ENCODE results near the gene CARD9.
A peak's percentile ranks its signal among the peaks of the same experiment; 100 is the strongest.

Gene CARD9

DNA sequence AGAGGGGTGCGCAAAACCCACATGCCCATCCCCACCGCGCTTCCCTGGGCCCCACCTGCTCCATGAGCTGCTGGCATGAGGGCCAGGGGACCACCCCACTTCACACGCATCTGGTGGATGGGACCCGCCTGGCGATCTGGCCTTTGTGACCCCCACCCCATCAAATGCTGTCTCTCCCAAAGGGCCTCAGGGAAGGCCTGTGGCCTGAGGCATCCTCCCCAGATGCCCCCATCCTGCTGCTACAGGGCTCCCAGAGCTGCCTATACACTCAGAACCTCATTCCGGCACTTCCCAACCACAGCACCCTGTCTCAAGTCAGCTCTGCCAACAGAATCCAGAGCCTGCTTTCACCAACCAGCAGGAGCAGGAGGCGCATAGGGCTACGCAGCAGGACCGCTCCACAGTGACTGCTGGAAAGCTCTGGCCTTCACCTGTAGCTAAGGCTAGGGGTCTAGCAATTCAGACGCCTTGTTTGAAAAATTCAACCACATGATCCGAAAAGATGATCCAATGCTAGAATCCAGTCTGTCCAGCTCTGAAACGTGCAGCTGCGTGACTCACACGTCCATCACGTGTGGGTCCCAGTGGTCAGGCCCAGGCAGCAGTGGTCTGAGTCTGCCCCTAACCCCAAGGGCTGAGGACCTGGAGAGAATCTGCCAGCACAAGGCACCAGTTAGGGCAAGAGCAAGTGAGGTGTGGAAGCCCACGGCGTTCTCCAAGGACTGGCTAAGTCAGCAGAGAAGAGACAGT is 27.9 kb upstream of the CARD9 start:
- no peak for DNase-seq

DNA sequence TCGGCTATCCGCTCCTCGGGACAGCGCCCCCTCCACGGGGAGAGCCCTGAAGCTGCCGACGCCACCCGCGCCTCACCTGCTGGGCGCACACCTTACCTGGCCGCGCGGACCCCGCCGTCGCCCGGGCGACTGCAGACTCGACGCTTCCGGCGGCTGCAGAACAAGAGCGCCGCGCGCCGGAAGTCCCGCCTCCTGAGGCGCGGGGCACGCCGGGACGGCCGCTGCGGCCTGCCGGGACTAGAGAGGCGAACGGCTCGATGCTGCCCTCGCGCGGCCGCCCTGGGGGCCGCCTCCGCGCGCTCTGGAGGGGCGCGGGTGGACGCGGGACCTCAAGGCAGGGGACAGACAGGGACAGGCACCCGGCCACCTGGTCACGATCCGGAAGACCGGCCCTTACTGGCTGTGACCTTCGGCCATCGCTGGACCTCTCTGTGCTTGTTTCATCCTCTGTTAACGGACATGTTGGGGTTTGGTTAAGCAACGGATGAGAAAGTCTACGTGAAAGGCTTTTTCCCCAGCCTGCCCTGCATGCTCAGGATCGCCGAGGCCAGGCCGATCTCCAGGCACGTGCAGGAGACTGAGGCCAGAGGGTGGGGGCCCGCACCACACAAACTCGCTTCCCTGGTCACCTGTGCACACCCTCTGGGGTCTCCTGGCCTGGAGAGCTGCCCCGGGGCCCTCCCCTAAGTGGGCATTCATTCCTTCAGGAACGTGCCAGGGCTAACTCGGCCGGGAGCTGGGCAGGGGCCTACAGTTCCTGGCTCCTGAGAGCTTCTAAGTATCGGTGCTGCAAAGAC is 26.8 kb upstream of the CARD9 start, which contains the start of gene SNAPC4:
TSS of gene SNAPC4 (minus strand) at position 133 of the 797 bp plus-strand sequence. CDS start 1,742 bp downstream, outside the sequence.
- DNase-seq = peak; percentile 89

DNA sequence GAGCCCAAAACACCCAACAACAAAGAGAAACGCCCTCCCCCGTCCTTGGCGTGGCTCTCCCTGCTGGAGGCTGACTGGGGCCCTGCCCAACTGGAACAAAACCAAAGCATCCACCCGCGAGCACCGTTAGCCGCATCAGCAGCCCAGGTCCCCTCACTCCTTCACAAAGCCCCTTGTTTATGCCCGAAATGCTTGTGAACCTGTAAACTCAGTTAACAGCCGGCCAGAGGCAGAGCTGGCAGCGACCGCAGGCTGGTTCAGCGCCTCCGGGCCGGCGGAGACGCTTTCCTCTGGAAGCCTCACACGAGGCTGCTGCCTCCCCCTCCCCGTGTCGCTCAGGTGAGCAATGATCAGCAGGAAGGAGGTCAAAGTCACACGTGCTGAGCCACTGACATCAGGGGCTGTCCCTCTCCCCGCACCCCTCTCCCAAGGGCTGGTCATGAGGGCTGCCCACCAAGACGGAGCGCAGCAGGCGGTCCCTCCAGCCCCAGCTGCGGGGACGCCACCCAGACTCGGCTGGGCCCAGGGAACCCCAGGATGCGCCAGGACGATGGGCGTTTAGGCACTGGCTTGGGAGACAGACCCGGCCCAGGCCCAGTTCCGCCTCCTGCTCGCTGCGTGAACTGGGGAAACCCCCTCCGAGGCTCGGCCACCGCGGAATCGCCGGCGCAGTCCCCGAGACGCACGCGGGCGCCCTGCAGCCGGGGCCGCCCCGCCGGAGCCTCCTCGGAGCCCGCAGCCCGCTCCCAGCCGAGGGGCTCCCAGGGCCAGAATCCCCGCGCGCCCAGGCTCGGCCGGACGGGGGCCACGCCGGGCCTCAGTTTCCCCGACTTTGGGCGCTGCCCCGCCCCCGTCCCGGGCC is 25.9 kb upstream of the CARD9 start:
- peak; percentile 45 for DNase-seq

DNA sequence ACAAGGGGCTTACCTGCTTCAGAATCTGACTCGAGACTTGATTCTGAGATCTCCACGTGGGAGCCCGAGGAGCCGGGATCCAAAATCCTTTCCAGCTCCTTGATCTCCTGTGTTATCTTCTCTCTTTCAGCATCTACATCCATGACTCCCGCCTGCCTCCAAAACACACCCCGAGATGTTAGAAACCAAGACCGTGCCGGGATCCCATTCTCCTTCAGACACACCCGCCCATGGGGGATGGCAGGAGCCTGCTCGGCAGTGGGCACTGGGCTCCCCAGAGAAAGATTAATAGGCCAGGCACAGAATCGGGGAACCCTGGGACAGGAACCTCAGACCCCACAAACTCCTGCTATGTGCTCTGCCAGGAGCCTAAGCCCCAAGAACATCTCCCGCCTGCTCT is 24.8 kb upstream of the CARD9 start:
- DNase-seq = no peak

DNA sequence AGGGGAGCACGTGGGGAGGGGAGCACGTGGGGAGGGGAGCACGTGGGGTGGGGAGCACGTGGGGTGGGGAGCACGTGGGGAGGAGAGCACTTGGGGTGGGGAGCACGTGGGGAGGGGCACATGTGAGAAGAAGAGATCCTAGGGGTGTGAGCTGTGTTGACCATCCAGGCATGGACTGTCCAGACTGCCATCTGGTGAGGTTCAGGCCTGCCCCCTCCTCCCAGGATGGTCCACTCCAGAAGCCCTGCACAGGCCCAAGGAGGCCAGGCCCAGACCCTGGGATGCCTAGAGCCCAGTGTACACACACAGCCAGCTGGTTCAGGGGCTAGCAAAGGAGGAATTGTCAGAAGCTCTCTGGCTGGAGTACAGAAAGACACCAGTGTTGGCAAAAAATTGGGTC is 24.2 kb upstream of the CARD9 start:
- no peak for DNase-seq

DNA sequence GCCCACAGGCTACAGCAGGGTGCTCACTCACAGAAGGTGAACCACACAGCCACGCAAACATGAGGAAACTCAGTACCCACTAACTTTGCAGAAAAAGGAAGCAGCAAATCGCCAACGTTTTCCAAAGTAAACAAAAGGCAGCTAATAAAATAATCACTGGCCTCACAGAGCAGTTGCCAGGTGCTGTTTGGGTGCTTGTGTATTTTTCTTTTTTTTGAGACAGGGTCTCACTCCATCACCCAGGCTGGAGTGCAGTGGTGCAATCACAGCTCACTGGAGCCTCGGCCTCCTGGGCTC is 22.7 kb upstream of the CARD9 start:
- no peak for DNase-seq

DNA sequence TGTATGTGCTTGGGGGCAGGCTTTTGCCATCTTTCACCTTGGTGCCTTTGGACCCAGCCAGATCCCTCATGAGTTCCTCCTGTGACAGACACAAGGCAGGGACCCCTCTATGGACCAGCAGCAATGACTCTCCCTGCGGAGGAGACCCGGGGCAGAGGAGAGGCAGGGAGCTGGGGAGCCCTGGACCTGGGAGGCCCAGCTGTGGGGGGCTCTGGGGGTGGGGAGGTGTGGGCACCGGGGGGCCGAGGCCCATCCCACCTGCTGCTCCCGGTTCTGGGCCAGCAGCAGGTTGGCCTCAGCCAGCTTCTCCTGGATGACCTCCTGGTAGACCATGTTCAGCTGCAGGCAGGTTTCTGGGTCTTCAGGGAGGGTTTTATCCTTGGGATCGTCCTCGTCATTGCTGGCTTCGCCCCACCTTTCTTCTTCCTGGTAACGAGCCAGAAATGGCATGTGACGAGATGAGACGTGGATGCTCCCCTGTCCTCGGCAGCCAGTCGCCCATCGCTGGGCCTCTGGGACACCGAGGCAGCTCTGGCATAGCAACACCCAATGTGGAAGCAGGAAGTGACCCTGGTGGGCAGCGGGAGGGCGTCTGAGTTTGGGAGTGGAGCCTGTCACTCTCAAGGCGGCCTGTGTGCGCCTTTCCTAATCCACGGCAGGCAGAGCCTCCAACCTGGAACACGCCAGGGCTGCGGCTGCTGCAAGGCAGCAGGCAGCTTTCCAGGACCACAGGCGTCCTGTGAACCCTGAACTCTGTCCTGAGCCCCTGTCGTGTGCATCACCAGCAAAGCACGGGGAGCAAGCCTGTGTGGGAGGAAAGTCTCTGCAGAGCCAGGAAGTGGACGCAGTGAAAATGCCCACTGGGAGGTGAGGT is 22.1 kb upstream of the CARD9 start:
- DNase-seq = no peak

DNA sequence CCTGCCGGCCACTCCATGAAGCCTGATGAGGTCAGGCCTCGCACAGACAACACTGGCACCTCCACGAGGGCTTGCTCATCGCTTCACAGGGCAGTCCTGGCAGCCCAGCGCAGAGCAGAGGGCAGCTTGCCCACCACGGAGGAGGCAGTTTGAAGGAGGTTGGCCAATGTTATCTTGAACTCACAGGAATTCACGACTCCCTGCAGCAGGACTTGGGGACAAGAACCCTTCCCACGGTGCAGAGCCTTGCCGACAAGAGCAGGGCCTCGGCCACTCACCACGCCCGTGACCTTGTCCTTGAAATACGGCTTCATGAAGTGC is 21.5 kb upstream of the CARD9 start:
- DNase-seq = no peak

DNA sequence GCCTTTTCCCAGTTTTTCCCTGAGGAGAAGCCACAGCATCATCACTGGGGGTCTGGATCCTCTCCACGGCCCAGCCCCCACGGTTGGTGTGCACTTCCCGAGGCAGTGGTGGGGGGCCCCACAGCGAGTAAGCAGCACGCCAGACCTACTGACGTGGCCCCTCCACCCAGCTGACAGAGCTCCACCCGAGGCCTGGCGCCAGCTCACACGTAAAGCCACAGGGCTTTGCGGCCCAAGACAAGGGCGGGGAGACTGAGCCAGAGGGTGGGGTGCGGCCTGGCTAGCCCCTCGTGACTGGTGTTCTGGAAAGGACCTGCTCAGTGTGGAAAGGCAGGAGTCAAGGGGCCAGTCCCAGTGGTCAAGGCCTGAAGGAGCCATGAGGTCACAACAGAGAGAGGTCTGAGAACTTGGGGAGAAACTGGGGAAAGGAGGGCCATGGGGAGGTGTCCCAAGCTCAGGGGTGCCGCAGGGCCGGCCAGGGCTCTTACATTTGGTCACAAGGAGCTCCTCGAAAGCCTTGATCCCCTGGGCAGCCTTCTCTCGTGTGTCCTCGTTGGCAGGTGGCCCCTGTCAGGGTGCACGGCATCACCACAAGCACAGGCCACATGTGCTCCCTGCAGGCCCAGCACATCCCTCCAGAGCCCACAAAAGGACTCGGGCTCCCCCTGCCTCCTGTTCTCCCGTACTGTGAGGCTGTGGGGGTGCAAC is 21.0 kb upstream of the CARD9 start:
- DNase-seq = no peak

DNA sequence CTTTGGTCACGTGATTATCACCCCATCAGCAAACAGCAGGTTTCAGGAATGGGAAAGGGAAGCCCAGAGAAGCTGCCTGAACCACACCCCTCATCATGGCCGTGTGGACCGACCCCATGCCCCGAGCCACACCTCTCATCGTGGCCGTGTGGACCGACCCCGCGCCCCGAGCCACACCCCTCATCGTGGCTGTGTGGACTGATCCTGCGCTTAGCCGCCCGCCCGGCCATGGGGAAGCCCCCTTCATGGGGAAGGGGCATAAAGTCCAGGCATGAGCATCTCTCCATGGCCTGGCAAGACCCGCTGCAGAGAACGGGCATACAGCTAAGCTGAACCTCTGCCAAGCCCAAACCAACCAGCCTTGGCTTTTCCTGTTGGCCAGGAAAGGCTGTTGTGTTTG is 20.1 kb upstream of the CARD9 start:
- DNase-seq = no peak

DNA sequence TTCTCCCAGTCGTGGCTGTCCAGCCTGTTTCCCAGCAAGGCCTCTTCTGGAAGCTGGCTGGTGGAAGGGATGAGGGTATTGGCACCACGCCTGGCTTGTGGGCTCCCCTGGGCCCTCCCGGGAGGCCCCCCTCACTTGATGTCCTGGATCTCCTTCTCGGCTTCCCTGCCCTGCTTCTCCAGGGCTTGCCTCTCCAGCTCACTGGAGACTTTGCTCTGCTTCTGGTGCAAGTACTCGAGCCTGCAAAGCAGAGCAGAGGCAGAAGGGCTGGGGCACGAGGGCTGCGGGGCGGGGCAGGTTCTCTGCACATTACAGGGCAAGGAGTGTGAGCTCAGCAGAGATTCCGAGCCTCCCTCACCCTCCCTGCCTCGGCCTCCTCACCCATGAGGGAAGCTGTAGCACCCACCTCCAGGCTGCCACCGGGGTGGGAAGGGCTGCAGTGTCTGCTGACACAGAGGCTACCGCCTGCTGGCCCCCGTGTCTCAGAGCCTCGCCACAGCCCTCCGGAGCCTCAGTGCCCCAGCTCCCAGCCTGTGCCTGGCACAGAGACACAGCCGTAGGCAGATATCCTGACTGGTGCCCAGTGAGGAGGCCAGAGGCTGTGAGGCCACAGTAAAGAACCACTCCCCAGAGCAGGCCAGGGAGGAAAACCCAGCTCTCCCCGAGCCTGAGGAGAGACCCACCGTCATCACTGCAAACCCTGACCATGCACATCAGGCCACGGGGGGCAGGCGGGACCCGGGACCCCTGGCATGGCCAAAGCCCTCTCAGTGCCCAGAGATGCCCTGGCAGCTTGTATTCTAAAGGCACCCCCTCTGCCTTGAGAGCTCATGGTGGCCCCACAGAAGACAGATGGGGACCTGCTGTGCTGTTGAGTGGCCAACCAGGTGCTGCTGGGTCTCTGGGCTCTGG is 19.3 kb upstream of the CARD9 start:
- DNase-seq = no peak

DNA sequence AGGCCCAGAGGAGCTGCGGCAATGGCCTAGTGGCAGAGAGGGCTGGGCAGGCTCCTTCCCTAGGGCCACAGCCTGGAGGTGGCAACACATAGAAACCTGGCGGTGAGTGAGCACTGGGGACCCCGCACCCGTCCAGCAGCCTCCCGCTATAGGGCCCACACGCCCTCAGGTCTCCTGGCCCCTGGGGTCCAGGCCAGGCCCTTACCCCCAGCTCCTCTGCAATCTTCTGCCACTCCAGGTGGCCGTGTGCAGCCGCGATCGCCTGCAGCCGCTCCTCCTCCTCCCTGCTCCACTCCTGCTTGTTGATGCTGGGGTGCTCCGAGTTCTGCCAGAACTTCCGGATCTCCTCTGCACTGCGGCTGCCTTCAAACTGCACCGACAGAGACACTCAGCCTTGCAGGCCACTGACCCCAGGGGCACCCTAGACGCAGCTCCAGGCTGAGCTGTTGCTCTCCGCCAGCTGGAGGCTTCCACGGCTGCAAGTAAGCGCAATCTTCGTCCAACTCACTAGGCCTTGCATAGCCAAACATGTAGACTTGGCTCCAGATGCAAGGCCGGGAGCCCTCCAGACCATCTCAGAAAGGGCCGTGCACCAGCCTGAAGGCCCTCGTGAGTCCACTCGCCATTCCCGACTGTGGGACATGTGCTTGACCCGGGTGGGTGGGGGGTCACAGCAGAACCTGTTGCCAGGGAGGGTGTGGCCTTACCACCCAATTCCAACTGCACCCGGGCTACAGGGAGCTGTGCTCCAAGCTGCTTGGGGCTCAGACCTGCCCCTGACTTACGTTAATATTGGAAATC is 18.5 kb upstream of the CARD9 start:
- no peak for DNase-seq

DNA sequence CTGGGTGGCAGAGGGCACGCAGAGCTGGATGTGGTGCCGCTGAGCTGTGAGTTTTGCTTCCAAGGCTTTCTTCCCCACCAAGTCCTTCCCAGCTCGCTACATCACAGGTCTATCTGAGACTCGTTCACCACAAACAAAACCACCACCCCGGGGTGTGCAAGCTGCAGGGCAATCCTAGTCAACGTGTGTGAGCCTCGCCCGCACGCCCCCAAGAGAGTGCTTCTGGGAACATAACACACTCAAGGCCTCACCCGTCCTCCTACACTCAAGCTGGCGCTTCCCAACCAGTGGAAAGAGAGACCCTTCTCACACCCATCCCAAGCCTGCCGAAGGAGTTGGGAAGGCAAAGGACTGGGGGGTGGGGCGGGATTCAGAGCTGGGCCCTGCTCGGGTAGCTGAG is 15.9 kb upstream of the CARD9 start:
- DNase-seq = no peak

DNA sequence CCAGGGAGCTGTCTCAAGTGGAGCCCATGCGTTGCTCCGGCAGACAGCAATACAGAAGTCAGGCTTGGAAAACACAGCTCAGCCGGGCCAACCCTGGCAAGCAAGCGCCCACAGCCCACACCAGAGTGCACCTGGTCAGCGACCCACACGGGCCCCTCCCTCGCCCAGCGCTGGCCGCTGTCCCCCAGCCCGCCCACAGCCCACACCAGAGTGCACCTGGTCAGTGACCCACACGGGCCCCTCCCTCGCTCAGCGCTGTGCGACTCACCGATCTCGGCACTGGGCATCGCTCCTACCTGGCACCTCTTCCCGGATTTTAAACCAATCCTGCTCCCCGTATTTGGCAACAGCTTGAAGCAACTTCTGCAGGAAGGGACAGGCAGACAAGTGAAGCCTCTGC is 13.7 kb upstream of the CARD9 start:
- DNase-seq = no peak

DNA sequence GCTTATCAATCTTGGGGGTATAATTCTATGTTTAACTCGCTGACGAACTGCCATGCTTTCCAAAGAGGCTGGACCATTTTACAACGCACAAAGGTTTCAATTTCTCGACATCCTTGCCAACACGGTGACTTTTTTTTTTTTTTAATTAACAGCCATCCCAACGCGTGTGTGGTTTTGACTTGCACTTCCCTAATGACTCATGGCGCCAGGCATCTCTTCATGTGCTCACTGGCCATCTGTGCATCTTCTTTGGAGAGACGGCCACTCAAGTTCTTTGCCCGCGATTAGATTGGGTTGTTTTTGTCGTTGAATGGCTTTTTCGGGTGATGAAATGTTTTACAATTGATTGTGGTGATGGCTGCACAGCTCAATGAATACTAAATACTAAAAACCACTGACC is 12.5 kb upstream of the CARD9 start:
- no peak for DNase-seq

DNA sequence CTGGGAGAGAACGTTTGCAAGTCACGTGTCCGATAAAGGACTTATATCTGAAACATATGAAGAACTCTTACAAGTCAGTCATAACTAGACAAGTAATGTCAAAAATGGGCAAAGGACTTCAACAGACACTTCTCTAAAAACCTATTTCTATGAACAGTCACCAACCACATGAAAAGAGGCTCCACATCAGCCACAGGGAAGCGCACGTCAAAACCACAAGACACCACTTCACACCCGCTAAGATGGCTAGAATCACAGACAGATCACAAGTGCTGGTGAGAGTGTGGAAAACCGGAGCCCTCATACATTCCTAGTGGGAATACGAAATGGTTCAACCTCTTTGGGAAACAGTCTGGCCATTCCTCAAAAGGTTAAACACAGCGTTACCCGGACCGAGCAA is 11.5 kb upstream of the CARD9 start:
- no peak for DNase-seq

DNA sequence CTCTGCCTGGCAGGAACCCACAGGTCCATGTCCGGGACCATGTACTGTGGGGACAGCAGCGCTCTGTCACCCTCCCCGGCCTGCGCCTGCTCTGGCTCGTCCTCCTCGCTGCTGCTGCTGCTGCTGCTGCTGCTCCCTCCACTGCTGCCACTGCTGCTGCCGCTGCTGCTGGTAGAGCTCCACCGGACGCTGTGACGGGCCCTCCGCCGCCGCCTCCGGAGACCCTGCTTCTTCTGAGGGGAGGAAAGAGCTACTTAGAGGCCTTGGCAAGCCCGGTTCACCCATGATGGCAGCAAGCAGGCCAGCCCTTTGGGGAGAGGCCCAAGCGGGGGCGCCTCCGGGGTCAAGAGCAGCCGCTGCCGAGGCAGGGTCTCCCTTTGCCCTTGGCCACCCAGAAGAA is 10.0 kb upstream of the CARD9 start:
- no peak for DNase-seq

DNA sequence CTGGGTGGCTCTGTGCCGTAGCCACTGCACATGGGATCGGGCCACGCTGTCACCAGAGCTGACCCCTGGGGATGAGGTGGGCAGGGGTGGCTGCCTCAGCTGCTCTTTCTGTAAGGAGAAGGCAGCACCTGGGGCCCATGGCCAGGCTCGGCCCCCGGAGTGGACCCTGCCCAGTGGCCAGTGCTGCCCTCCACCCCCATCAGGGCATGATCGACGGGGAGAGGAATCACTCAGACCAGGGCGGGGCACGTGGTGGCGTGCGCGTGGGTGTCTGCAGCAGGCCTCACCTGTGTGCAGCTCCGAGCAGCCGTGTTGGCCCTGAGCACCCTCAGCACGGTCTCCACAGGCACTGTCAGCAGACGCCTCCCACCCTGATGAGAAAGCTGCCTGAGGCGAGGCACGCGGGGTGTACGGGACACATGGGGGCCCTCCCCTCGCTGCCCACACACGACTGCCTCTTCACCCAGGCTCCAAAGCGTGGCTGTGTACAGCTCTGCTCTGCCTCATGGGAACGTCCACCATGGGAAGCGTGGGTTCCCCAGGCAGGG is 8.6 kb upstream of the CARD9 start:
- no peak for DNase-seq

DNA sequence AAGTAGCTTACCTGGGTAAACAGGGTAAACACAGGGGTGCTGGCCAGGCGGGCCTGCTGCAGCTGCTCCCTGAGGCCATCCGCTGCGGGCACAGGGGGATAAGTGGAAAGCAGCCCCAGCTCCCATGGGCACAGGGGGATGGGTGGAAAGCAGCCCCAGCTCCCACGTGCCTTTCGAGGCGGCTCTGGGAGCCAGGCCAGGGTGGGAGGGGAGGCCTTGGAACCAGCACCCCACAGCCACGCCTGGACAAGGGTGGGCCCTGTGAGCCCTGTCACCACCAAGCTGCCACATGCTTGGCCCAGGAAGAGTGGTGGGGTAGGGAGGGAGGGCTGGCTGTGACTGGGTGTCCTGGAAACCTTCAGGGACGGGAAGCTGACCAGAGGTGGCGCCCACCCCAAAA is 7.8 kb upstream of the CARD9 start:
- no peak for DNase-seq

DNA sequence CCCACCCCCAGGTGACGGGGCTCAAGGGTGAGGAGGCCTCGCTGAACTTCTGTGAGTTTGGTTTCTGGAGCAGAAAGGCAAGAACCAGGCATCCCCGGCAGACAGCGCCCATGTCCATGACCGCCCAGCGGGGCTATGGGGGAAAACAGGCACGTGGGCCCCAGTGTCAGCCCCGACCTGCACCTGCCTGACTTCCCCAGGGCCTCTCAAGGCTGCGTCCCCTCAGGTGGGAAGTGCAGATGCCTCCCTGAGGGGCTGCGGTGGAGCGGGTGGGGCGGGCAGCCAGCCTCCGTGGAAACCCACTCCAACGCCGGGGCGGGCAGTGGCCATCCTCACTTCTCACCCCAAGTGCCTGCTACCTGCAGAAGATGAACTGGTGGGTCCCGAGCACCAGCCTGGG is 6.9 kb upstream of the CARD9 start:
- DNase-seq = no peak

Measured in activated naive CD4-positive, alpha-beta T cell treated with anti-CD3 and anti-CD28 coated beads, Interleukin-2, amount 50 U/mL, for 16 hours (primary cell).